LHCN-M2 (cell line): Measurements from ENCODE around the gene ATP1A2. TPM values are rescaled to one million over a fixed set of nuclear protein-coding genes. Genes with fewer than 3 reads are reported as not detected.

Source experiments
- DNase-seq: peaks from one replicate; pipeline ENCODE4 v3.0.0-alpha.2; 2012; ENCODE audit warnings: low read depth
- total RNA-seq: library from RNA; depleted of rRNA; stranded (reverse); fragments of >200 nt; gene quantifications from 2 replicates; pipeline ENCODE4 v1.2.3, GENCODE V29; 2014

The ATP1A2 gene
- total RNA-seq, 1 experiment from 2014 or later: 1.4 TPM

DNA sequence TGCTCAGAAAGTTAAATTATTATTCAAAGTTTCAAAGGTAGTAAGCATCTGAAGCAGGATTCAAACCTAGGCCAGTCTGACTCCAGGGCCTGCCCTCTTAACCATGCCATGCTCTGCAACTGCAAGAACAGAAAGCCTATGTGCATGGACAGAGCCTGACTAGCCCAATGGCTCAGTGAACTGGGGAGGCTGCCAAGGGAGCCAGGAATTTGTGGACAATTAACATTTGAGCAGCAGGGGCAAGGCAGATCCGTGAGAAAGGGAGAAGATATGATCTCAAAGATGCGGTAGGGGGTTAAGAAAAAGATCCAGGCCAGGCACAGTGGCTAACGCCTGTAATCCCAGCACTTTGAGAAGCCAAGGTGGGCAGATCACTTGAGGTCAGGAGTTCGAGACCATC, 29.4 kb downstream of the ATP1A2 start:
- no peak for DNase-seq

DNA sequence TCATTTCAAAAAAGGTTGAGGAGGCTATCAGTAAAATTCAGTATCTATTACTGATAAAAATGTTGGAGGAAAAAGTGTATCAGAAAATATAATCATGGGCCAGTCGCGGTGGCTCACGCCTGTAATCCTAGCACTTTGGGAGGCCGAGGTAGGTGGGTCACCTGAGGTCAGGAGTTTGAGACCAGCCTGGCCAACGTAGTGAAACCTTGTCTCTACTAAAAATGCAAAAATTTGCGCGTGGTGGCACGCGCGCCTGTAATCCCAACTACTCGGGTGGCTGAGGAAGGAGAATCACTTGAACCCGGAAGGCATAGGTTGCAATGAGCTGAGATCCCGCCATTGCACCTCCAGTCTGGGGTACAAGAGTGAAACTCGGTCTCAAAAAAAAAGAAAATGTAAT, 30.5 kb downstream of the ATP1A2 start:
- no peak for DNase-seq

DNA sequence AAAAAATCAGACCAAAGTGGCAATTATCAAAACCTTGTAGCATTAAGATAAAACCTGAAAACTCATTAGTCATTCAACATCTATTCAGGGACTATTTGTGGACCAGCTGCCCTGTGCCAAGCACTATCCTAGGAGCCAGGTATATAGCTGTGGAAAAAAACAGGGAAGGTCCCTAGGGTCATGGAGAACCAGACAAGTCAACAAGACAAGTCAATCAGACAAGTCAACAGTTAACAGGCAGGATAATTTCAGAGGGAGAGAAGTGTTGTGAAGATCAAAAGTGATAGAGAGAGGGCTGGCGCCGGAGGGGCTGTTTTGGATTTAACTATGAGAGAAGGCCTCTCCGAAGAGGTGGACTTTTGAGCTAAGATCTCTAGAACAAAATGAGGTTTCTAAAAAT, 32.6 kb downstream of the ATP1A2 start:
- DNase-seq: no peak

DNA sequence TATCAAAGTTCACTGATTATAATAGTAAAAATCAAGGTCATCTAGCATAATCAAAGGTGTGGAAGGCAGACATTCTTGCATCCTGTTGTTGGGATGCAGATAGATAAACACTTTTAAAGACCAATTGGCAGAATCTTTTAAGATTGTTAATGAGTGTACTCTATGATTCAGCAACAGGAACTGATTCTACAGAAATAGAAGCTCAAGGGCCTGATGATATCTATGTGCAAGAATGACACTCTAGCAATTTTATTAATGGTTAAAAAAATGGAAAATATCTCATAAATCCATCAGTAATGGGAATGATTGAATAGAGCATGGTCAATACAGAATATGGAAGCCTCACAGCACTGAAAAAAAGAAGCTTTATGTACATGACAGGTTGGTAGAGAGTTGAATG, 33.7 kb downstream of the ATP1A2 start:
- no peak for DNase-seq

DNA sequence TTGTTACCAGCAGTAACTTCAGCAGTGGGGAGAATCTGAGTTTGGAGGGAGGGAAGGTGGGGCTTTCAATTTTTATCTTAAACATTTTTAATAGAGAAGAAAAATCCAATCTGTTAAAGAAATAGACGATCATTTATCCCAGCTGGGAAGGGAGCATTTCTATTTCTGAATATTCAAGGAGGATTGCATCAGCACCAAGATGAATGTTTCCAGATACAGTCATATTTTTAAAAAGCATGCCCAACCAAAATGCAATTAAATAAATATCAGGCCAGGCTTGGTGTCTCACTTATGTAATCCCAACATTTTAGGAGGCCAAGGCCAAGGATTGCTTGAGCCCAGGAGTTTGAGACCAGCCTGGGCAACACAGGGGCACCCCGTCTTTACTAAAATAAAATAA, 34.2 kb downstream of the ATP1A2 start:
- peak; percentile 41 for DNase-seq

DNA sequence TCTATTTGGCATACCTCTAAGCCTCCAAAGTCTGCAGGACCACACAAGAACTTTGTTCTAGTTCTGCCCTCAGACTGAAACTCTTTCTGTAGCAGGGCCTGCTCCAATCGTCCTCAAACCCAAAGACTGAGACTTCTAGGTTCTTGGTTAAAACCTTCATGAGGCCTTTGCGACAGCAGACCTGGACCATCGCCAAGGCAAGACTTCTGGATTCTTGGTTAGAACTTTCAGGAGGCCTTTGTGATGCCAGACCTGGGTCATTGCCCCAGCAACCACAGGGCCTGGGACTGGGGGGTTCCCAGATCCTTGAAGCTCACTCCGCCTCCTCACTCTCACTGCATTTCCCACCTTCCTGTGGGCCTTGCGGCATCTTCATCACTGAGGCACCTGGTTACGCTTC, 35.7 kb downstream of the ATP1A2 start, which contains the start of gene ATP1A4:
Gene ATP1A4, plus strand, starts transcription at position 301 of the 400 bp plus-strand sequence. CDS start 438 bp downstream, outside the sequence.
- no peak for DNase-seq

DNA sequence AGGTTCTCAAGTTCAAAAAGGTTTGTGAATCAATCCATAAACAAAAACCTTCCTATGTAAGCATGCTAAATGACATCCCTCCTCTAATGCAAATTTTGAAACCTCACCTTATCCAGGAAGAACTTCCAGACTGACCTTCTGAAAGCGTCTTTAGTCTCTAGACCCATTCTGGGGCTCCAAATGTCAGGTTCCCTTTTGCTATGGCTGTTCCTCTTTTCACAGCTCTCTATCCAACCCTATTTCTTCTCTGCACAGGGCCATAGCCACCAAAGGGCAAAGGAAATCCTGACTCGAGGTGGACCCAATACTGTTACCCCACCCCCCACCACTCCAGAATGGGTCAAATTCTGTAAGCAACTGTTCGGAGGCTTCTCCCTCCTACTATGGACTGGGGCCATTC, 39.2 kb downstream of the ATP1A2 start:
- DNase-seq: no peak

DNA sequence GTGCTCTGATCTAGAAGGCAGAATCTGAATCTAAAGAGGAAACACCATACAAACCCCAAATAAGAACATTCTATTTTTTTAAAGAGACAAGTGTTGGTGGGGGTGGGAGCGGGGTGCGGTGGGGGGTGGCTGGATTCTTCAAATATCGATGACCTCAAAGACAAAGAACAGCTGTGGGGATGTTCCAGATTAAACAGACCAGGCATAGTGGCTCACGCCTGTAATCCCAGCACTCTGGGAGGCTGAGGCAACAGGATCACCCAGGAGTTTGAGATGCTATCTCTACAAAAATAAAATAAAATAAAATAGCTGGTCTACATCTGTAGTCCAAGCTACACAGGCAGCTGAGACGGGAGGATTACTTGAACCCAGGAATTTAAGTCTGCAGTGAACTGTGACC, 40.8 kb downstream of the ATP1A2 start:
- DNase-seq: no peak

DNA sequence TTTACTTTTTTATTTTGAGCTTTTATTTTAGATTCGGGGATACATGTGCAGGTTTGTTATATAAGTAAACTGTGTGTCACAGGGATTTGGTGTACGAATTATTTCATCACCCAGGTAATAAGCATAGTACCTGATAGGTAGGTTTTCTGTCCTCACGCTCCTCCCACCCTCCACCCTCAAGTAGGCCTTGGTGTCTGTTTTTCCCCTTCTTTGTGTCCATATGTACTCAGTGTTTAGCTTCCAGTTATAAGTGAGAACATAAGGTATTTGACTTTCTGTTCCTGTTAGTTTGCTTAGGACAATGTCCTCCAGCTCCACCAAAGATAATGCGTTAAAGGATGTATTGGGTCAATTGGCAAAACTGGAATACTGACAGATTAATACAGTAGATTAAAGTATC, 41.6 kb downstream of the ATP1A2 start:
- no peak for DNase-seq

DNA sequence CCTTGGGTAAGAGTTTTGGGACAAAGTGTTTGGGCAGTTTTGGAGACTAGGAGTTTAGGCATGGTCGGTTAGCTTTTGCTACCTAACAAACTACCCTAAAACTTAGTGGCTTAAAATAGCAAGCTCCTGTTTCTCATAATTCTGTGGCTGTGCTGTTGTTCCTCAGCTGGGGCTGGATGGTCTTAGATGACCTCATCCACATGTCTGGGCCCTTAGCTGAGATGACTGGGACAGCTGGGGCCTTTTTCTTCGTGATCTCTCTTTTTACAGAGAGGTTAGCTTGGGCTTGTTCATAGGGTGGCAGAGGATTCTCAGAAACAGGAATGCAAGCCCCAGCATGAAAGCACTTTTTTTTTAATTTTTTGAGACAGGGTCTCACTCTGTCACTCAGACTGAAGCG, 42.5 kb downstream of the ATP1A2 start:
- DNase-seq: peak; percentile 73

DNA sequence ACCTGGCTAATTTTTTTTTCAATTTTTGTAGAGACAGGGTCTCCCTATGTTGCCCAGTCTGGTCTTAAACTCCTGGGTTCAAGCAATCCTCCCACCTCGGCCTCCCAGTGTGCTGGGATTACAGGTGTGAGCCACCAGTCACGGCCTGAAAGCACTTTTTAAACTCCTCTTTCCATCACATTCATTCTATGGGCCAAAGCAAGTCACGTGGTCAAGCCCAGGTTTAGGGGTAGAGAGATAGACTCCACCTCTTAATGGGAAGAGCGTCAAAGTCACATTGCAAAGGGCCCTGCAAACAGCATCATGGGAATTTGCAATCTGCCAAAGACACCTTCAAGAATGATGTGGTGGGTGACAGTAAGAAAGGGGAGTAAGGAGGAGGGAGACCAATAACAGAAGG, 43.0 kb downstream of the ATP1A2 start:
- no peak for DNase-seq

DNA sequence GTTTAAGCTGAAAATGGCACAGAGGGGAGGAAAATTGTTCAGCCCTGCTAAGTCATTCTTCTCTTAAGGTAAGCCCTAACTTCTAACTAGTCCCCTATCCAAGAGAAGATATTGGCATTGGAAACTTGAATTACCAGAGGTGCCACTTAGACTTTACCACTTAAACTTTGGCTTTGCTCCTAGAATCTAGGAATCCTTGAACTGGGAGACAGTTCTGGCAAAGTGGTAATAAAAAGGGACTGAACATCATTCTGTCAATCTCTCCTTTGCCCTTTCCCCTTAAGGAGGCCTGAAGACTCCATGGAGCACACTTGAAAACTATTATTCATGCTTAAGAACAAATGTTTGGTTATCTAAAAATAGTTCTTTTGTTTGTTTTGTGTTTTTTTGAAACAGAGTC, 44.3 kb downstream of the ATP1A2 start:
- DNase-seq: peak; percentile 40

DNA sequence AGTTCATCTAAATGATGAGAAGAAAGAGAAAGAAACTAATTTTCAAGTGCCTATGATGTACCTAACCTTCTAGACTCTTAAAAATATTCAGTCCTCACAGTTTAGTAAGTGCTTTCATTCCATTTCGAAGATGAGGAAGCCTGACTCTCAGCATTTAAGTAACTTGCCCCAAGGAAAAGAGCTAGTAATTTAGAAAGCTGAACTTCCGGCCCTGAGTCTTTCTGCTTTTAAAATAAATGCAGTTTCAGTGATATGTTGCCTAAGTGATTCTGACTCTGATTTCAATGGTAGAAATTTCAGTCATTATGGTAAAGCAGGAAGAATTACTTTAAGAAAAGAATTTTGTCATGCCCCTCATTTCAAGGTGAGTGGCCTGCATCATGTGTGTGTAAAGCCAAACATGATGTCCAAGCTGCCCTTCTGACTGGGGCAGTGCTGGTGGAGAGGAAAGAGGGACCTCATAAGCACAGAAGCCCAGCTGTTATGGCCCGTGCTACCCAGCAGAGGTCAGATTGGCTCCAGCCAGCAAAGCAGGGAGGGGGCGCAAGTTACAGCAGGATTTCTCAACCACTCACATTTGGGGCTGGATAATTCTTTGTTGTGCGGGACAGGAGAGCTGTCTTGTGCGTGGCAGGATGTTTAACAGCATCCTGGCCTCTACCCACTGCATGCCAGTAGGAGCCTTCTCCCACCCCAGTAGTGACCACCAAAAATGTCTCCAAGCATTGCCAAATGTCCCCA, 46.6 kb downstream of the ATP1A2 start:
- peak; percentile 33 for DNase-seq

DNA sequence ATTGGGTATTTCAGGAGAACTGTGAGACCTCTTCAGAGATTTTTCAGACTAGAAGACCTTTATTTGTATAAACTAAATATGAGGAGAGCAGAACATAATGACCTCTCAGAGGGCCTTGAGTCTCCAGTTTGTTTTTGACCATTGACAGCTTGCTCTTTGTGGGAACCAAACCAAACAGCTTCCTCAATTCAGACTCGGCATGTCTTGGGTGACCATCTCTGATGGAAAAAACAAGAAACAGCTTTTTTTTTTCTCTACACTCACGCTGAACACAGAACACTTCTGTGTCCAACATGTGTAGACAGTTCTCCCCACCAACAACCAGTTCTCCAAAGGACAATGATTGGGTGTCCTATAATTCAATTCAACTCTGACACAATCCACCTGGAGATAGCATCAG, 47.4 kb downstream of the ATP1A2 start:
- DNase-seq: no peak

DNA sequence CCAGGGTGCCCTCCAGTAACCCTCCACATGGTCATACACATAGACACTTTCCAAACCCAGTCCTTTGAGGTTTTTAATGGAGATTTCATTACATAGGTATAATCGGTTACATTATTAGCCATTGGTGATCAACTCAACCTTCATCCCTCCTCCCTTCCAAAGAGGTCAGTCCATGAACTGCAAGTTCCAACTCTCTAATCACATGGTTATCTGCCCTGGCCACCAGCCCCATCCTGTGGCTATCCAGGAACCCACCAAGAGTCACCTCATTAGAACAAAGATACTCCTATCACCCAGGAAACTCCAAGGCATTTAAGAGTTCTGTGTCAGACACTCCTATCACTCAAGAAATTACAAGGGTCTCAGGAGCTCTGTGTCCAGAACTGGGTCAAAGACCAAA, 48.1 kb downstream of the ATP1A2 start:
- peak; percentile 34 for DNase-seq

DNA sequence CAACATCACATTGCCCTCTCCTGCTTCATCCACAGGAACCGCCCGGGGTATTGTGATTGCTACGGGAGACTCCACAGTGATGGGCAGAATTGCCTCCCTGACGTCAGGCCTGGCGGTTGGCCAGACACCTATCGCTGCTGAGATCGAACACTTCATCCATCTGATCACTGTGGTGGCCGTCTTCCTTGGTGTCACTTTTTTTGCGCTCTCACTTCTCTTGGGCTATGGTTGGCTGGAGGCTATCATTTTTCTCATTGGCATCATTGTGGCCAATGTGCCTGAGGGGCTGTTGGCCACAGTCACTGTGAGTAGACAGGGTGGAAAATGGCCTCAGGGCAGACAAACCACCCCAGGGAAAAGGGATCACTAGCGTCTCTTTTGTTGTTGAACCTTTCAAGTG, 48.6 kb downstream of the ATP1A2 start:
- DNase-seq: no peak

DNA sequence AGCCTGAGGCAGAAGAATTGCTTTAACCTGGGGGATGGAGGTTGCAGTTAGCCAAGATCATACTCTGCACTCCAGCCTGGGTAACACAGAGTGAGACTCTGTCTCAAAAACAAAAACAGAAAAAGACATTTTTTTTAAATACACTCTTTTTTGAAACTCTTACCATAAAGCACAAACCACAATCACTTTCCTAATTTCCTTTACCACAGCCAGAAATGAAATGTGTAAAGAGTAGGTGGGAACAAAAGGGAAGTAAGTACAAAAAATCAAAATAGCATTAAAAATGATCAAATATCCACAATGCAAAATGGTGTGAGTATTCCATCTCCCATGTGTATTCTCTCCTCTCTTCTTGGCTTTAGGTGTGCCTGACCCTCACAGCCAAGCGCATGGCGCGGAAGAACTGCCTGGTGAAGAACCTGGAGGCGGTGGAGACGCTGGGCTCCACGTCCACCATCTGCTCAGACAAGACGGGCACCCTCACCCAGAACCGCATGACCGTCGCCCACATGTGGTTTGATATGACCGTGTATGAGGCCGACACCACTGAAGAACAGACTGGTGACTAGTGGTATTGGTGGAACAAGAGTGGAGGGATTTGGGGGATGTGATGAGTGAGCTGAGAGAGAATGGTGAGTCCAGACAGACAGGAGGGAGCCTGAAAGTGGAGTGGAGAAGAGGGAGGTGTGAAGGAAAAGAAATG, 50.8 kb downstream of the ATP1A2 start:
- DNase-seq: no peak

DNA sequence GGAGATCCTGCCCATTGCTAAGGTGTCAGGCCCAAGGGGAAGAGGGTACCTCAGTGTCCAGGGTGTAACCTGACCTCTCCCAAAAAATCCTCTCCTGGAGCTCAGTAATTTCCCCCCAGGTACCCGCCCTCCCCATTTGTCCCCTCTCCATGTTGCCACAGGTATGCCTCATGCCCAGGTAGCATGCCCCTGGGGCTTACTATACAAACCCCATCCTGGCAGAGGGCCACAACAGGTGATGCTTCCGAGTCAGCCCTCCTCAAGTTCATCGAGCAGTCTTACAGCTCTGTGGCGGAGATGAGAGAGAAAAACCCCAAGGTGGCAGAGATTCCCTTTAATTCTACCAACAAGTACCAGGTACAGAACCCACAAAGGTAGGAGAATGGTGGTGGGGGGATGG, 51.5 kb downstream of the ATP1A2 start:
- no peak for DNase-seq

DNA sequence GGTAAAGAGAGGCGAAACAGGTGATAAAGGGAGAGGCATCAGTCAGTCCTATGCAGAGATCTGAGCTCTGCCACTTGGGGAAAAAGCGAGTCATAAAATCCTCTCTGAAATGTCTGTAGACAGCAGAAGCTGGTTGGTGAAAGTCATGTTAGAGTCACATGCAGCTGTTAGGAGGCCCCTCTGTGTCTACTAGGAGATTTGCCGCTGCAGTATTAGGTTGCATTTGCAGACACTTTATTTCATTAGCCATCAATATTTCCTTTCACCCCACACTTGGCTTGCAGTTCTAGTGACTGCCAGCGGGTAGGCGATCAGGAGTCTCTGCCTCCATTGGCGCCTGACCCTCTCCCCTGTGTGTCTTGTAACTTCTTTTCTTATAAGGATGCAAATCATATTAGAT, 52.0 kb downstream of the ATP1A2 start:
- DNase-seq: peak; percentile 85

DNA sequence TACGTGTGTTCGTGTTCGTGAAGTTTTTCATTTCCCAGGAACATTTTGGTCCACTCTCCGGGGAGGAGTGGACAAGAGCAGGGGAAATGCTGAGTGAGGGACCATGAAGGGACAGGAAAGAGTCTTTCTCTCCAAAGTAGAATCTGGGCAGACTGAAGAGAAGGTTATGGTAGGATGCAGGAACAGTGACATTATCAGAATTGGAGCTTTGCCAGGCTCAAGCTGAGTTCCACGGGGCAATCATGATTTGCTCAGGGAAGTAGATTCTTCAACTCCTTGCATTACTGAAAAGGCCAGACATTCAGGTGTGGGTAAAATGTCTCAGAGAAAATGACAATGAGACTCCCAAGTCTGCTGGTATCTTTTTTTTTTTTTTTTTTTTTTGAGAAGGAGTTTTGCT, 52.5 kb downstream of the ATP1A2 start:
- no peak for DNase-seq

DNA sequence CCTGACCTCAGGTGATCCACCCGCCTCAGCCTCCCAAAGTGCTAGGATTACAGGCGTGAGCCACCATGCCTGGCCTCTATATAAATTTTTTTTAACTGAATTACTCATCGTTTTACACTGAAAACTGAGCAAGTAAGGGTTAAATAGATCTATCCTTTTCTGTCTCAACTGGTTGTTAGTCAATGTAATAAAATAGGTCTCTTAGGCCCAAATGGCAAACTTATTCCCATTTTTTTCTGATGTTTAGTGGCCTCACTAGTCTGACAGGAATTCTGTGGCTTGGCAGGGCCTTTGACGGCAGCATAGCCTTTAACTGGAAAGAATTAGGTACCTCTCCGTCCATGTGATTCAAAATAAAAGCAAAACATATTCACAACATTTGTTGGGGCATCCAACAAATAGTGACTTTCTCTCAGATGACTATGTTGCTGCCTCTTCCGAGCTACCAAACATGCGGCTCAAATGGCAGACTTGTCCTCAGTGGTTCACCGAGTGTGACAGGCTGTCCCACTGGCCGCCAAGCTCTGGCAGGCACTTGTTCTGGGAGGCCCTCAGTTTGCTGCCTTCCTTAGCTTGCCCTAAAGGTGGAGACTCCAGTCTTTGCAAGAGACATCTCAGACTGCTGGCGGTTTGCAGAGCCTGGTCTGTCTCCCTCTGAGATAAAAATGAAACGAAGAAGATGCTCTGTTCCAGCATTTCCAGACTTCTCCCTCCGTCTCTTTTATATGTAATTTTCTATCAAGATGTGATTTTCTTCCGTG, 53.2 kb downstream of the ATP1A2 start:
- DNase-seq: peak; percentile 20

DNA sequence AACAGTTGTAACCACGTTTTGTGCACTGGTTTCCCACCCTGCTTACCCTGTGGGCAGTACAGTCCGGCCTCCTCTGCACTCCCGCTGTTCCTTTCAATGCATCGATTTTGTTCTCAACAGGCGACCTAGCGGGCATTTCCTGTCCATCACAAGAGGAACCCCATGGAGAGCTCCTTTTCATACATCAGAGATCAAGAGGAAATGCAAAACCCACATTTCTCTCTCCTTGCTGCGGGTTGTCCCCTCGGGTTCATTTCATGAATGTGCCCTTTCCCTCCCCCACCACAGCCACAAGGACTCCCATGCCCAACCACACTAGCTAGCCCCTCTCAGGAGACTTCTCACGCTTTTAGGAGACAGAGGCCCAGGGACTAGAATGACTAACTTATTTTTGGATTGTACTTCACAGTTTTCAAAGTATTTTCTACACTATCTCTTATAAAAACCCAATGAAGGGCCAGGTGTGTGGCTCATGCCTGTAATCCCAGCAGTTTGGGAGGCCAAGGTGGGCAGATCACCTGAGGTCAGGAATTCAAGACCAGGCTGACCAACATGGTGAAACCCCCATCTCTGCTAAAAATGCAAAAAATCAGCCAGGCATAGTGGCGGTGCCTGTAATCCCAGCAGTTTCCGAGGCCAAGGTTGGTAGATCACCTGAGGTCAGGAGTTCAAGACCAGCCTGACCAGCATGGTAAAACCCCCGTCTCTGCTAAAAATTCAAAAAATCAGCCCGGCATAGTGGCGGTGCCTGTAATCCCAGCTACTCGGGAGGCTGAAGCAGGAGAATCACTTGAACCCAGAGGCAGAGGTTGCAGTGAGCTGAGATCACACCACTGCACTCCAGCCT, 54.2 kb downstream of the ATP1A2 start:
- DNase-seq: no peak
